PFSK-1 (cell line): ENCODE data around the gene CTNNA1.

ENCODE experiments used
- FOXP2 ChIP-seq: optimal IDR thresholded peaks from 2 replicates; pipeline ENCODE3; 2011; ENCODE audit warnings: borderline replicate concordance, control low read depth, inconsistent platforms; ENCODE audit not compliant: insufficient read depth; ENCODE audit errors: extremely low read length, extremely low read depth
- POLR2AphosphoS5 ChIP-seq: IDR thresholded peaks from 2 replicates; pipeline ENCODE4 v1.6.1; 2012; ENCODE audit warnings: low read depth, mild to moderate bottlenecking, control low read depth, low read length, moderate library complexity
- REST ChIP-seq, 2 experiments: IDR thresholded peaks; 2 replicates each; pipeline versions ENCODE4 v1.6.1 to v1.8.0; 2011 to 2012; ENCODE audit warnings: low read depth in 2 of 2, low read length in 2 of 2, control low read depth in 1 of 2, inconsistent platforms in 1 of 2, mild to moderate bottlenecking in 1 of 2, moderate library complexity in 1 of 2; ENCODE audit not compliant: insufficient read depth in 1 of 2
- SIN3A ChIP-seq: IDR thresholded peaks from 2 replicates; pipeline ENCODE4 v1.6.1; 2012; ENCODE audit warnings: mild to moderate bottlenecking, low read length, moderate library complexity, borderline replicate concordance; ENCODE audit not compliant: insufficient read depth
- TAF1 ChIP-seq: IDR thresholded peaks from 2 replicates; pipeline ENCODE4 v1.6.1; 2012; ENCODE audit warnings: low read length, control low read depth, borderline replicate concordance; ENCODE audit not compliant: insufficient read depth

CTNNA1 gene

GRCh38 chr5:138709202-138709601, 44.0 kb upstream of the CTNNA1 start:
- no peak for TF ChIP-seq SIN3A
- TF ChIP-seq POLR2AphosphoS5, result no peak
- no peak for TF ChIP-seq REST (IDR thresholded peaks at IDR 0.05; ENCODE audit: insufficient read depth in 1 of 2, low read depth in 2 of 2, low read length in 2 of 2)
- no peak for TF ChIP-seq TAF1
- TF ChIP-seq FOXP2, result no peak

DNA sequence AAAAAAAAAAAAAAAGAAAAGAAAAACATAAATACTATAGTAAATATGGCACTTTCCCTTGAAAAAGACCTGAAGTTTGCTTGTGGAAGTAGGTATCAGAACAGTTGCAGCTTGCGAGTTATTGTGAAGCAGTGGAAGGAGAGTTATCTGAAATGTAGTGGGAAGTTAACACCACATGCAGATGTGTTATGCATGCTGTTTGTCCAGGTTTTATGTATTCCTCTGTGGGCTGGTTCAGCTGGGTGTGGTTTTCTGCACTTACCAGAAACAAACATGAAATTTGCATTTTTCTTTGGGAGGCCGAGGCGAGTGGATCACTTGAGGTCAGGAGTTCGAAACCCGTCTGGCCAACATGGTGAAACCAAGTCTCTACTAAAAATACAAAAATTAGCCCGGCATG, 42.1 kb upstream of the CTNNA1 start:
- no peak for TF ChIP-seq REST (IDR thresholded peaks at IDR 0.05; ENCODE audit: insufficient read depth in 1 of 2, low read depth in 2 of 2, low read length in 2 of 2)
- no peak for TF ChIP-seq FOXP2
- TF ChIP-seq TAF1, result no peak
- no peak for TF ChIP-seq SIN3A
- TF ChIP-seq POLR2AphosphoS5, result no peak

DNA sequence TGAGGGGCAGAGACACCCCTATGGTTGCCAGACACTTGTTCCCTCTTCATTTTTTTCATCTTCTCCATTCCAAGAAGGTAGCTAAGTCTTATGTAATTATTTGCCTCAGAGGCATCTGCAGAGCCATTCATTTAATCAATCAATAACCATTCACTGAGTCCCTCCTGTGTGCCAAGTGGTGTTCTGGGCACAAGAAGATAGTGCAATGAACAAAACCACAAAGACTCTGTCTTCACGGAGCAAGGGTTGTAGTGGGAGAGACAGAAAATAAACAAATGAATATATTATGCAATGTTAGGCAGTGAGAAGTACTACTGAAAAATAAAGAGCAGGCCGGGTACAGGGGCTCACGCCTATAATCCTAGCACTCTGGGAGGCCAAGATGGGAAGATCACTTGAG, 41.4 kb upstream of the CTNNA1 start:
- TF ChIP-seq TAF1, result no peak
- TF ChIP-seq FOXP2, result no peak
- TF ChIP-seq REST (IDR thresholded peaks at IDR 0.05; ENCODE audit: insufficient read depth in 1 of 2, low read depth in 2 of 2, low read length in 2 of 2), result no peak
- no peak for TF ChIP-seq SIN3A
- TF ChIP-seq POLR2AphosphoS5, result no peak

DNA sequence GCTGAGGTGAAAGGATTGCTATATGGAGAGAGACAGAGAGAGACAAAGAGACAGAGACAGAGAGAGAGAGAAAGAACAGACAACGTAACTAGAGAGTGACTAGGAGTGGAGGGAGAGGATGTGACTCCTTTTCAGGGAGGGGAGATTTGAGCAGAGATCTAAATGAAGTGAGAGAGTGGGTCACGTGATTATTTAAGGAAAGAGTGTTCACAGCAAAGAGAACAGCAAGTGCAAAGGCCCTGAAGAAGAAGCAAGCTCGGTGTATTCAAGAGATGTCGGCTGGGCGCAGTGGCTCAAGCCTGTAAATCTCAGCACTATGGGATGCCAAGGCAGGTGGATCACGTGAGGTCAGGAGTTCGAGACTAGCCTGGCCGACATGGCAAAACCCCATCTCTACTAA, 40.9 kb upstream of the CTNNA1 start:
- no peak for TF ChIP-seq REST (IDR thresholded peaks at IDR 0.05; ENCODE audit: insufficient read depth in 1 of 2, low read depth in 2 of 2, low read length in 2 of 2)
- no peak for TF ChIP-seq SIN3A
- TF ChIP-seq FOXP2, result no peak
- TF ChIP-seq POLR2AphosphoS5, result no peak
- no peak for TF ChIP-seq TAF1

DNA sequence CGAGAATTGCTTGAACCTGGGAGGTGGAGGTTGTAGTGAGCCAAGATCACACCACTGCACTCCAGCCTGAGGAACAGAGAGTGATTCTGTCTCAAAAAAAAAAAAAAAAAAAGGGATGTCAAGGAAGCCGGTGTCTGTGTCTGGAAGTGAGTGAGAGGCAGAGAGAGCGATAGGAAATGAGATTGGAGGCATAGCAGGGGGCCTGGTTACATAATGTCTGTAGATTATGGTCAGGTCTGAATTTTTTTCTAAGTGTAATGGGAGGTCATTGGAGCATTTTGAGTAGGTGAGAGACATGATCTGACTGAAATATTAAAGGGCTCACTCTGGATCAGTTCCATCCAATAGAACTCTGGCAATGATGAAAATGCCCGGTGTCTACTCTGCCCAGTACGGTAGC, 40.4 kb upstream of the CTNNA1 start:
- TF ChIP-seq TAF1 (no peak), SIN3A (no peak), POLR2AphosphoS5 (no peak), FOXP2 (no peak), REST (IDR thresholded peaks at IDR 0.05; ENCODE audit: insufficient read depth in 1 of 2, low read depth in 2 of 2, low read length in 2 of 2) (no peak)
